Measurements from ENCODE around the gene DPP8. TPM values are rescaled to one million over a fixed set of nuclear protein-coding genes. Genes with fewer than 3 reads are reported as not detected.

The DPP8 gene
- total RNA-seq, 4 donors from 2014 or later, result 33.1 to 52.5 (median 40.5) TPM

DNA sequence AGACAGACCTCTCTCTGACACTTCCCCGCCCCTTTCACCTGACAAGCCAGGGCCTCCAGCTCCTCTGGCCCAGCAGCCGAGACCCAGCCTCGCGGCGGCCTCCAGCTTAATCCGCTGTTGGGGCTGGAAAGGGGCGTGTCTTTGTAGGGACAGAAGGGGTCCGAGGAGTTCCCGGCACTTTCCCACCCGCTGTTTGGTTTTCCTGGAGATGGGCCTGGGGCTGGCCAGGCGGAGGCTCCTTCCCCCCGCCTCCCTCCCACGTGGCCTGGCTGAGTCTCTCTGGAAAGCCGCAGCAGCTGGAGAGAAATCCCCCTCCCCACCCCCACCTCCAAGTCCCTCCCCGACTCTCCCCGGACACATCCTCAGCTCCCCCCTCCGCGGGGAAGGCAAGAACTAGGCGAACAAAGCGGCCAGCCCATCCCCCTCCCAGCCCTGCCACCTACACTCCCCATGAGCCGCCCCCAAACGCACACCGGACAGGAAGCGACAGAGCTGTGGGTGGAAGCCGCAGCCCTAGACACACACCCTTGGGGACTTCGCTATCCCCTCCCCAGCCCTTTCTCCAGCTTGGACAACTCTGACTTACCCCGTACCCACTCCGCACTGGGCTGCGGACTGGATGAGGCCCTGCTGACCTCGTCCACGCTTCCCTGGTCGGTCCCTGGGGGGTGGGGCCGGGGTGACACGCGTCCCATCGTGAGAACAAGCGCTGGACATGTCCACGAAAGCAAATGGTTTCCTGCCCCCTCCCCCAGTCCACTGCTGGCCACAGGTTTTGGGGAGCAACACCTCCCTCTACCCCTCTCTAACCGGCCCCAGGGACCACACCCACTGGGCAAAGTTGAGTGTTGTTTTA is 95.9 kb downstream of the DPP8 start:
- TF ChIP-seq, protein P1, sequence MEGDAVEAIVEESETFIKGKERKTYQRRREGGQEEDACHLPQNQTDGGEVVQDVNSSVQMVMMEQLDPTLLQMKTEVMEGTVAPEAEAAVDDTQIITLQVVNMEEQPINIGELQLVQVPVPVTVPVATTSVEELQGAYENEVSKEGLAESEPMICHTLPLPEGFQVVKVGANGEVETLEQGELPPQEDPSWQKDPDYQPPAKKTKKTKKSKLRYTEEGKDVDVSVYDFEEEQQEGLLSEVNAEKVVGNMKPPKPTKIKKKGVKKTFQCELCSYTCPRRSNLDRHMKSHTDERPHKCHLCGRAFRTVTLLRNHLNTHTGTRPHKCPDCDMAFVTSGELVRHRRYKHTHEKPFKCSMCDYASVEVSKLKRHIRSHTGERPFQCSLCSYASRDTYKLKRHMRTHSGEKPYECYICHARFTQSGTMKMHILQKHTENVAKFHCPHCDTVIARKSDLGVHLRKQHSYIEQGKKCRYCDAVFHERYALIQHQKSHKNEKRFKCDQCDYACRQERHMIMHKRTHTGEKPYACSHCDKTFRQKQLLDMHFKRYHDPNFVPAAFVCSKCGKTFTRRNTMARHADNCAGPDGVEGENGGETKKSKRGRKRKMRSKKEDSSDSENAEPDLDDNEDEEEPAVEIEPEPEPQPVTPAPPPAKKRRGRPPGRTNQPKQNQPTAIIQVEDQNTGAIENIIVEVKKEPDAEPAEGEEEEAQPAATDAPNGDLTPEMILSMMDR (IDR thresholded peaks at IDR 0.05; ENCODE audit: low read depth), result no peak

DNA sequence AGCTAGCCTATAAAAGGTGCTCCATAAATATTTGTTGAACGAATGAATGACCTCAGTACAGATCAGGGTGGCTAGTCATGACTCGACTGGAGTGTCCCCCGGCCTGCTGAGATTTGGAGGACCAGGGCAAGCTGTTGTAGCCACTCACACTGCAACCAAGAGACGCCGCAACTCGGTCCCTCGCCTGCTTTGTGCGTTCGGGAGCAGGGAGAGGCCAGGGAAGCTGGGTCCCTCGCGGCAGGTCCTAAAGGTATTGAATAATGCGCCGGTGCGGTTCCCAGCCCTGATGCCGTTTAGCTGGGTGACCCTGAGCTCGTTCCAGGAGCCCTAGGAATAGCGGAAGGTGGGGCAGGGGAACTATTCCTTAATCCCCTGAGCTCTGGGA is 96.5 kb downstream of the DPP8 start:
- TF ChIP-seq, protein P1 (IDR thresholded peaks at IDR 0.05; ENCODE audit: low read depth), result no peak

DNA sequence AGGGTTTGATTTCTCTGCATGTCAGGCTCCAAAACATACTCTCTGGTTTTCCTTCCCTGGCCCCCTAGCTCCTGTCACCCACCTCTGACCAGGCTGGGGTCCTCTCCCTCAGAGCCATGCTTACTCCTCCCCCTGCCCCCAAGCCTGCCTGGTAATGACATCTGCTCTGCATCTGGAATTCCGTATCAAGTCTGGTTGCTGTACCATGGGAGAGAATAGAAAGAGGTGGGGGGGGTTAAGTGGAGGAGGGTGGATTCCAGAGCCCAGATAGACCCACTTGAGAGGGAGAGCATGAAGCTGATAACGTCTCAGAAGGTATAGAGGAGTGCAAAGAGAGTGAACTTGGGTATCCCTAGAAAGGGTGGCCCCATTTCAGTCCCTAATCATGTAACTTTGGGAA is 98.9 kb downstream of the DPP8 start:
- TF ChIP-seq, protein P1 (IDR thresholded peaks at IDR 0.05; ENCODE audit: low read depth), result no peak

DNA sequence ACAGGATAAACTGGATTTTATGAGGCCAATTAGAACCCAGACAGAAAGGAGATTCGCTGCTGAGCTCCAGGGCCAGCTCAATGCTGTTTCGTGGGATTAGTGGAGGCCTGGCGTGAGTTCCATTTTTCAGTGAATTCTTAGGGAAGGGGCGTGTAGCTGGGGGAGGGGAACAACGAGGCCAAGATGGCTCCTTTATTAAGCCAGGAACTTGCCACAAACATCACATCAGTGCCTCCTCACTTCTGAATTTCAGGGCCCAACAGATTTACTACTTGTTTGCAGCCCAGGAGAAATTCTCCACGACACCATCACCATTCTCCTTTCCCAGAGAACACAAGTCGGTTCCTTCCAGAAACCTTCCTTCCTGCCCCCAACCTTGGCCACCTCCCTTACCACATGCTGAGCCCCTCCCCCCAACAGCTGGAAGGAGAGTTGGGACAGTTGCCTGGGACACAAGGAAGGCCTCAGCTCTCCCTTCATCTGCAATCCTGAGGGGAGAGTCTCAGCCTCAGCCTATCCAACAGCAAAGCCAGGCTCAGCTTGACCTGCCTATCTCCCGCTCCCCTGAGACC is 100.6 kb downstream of the DPP8 start:
- TF ChIP-seq, protein P1 (IDR thresholded peaks at IDR 0.05; ENCODE audit: low read depth), result no peak

DNA sequence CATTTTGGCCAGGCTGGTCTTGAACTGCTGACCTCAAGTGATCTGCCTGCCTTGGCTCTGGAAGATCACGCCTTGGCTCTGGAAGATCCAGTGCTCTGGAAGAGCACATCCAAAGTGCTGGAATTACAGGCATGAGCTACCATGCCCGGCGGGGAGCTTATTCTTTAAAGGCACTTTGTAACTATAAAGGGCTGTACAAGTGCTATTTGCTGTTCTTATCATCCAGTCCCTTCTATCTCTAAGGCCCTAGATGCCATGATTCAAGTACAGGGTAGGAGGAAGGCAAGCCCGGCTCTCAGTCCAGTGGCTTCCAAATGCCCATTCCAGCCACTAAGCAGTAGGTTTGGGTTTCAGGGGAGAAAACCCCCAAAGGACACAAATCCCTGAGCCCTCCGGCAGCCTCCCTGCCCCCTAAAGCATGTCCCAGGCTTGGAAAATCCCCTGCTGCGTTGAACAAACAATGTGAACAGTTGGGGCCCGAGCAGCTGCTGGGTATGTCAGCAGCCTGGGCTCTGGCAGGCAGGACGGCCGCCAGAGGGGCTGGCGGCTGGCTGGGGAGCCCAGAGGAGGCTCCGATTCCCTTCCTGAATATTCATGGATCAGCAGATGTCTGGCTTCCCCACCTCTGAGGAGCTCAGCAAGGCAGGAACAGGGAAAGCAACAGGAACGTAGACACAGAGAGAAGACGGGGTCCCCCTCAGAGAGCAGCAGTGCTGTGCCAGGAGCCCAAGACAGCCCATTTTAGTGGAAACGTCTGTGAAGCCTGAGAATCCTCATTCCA is 102.5 kb downstream of the DPP8 start:
- TF ChIP-seq, protein P1 (IDR thresholded peaks at IDR 0.05; ENCODE audit: low read depth), result no peak

DNA sequence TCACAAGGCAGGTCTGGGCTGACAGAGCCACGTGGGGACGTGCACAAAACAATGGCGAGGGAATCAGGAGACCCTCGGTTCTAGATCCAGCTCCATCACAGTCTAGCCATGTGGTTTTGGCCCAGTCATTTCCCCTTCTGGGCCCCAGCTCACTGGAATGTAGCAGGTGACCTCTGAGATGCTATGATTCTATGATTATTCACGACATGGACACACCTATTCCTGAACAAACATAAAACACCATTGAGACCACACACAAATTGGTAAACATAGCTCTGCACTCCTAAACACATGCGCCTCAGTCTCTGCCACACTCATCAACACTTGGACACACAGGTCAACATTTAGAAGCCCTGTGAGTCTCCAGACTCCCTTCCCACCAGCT is 103.7 kb downstream of the DPP8 start:
- TF ChIP-seq, protein P1 (IDR thresholded peaks at IDR 0.05; ENCODE audit: low read depth), result no peak
